K562 (cell line): Measurements from ENCODE around the gene CD55. TPM values are rescaled to one million over a fixed set of nuclear protein-coding genes. Genes with fewer than 3 reads are reported as not detected.

Source experiments
- CBX5 ChIP-seq: IDR thresholded peaks from 2 replicates; pipeline ENCODE4 v1.6.1; 2014; ENCODE audit warnings: low read depth, borderline replicate concordance
- ETV6 ChIP-seq, 3 experiments: fragments of 150-350 bp in 1 of 3; sonication (generic) in 1 of 3; formaldehyde crosslinking in 1 of 3; IDR thresholded peaks; 2 replicates each; pipeline versions ENCODE4 v1.6.1 to v1.8.0; 2014 to 2022; ENCODE audit warnings: borderline replicate concordance in 2 of 3, low read depth in 2 of 3, antibody characterized with exemption in 1 of 3, low read length in 1 of 3, mild to moderate bottlenecking in 1 of 3, missing genetic modification reagents in 1 of 3
- PCBP1 ChIP-seq: fragments of 200-400 bp; formaldehyde crosslinking; IDR thresholded peaks from 2 replicates; pipeline ENCODE4 v1.6.1; 2018; ENCODE audit warnings: mild to moderate bottlenecking, low read depth, low read length; ENCODE audit not compliant: poor library complexity, severe bottlenecking
- ZC3H11A ChIP-seq: IDR thresholded peaks from 2 replicates; pipeline ENCODE4 v1.6.1; 2012; ENCODE audit warnings: low read depth, low read length, improper control_type of control experiment
- ZKSCAN8 ChIP-seq: fragments of 200-800 bp; sonication (Bioruptor generic); IDR thresholded peaks from 2 replicates; pipeline ENCODE4 v1.6.1; 2016; ENCODE audit warnings: missing genetic modification characterization, missing compliant biosample characterization
- ZNF3 ChIP-seq: fragments of 250-450 bp; sonication (Bioruptor Pico); IDR thresholded peaks from 2 replicates; pipeline ENCODE4 v1.5.0; 2021; ENCODE audit warnings: mild to moderate bottlenecking, moderate library complexity
- polyA plus RNA-seq, 8 experiments: library from polyadenylated mRNA; depleted of rRNA in 4 of 8; stranded (reverse) in 5 of 8; unstranded in 3 of 8; fragments of >200 nt; fragmentation: Nextera tagmentation in 2 of 8; fragmentation: Illumina TruSeq in 1 of 8; extraction: Ambion mirVana in 2 of 8; extraction: Trizol in 1 of 8; gene quantifications; 2 replicates each; pipeline versions ENCODE4 v1.2.1 to v1.2.3, GENCODE V29; 2011 to 2014; ENCODE audit warnings: inconsistent platforms in 1 of 8, missing spikeins in 1 of 8
- total RNA-seq, 7 experiments: library from RNA; depleted of rRNA in 6 of 7; stranded (reverse); fragments of >200 nt in 6 of 7; fragmentation: Illumina TruSeq in 2 of 7; extraction: Trizol in 2 of 7; gene quantifications; 2 replicates each; pipeline versions ENCODE4 v1.2.1 to v1.2.3, GENCODE V29; 2011 to 2021; ENCODE audit warnings: low replicate concordance in 1 of 7
- TF ChIP-seq, protein P1 (sequence below): fragments of 450-650 bp; IDR thresholded peaks from 2 replicates; pipeline ENCODE4 v1.6.1; 2016; ENCODE audit warnings: low read depth

Gene CD55
- total and polyA plus RNA-seq, 9 of the 15 experiments (the other 6 are each of a cell fraction or from before 2014, with no cell fraction given) = 17.7 to 150 (median 97.0) TPM

DNA sequence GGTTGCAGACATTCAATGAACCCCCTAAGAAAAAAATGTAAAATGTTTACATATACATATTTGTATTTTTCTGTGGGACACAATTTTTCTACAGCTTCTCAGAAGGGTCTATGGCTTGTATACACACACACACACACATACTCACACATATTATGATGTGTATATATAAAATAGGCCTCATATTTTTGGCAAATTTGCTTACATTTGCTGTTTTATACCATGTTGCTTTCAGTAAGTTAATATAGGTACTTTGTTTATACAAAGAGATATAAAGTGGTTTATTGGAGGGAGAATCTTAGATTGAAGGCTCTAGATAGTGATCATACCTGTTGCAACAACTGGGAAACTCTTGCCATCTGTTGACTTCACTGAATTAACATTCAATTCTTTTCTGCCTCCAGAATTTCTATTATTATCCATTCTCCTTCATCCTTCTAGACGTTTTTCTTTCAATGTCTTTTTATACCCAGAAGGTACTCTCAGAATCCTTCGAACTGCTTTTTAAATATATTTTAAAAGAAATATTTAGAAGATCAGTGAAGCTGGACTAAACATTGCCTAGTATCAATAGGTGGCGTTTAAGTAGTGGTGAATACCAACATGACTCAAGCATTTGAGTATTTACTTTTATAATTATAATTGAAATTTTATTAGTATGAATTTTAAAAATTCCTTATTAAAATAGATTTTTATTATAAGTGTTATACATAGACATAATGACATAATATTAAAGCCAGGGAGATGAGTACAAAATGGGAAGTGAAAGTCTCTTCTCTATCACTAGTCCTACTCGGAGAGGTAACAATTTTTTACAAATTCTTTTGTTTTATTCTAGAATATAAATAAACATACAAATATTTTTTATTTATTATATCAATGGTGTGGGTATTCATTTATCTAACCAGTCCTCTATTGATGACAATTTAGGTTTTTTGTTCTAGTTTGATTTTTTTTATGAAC is 10.2 kb downstream of the CD55 start (continued):
- TF ChIP-seq, protein P1, sequence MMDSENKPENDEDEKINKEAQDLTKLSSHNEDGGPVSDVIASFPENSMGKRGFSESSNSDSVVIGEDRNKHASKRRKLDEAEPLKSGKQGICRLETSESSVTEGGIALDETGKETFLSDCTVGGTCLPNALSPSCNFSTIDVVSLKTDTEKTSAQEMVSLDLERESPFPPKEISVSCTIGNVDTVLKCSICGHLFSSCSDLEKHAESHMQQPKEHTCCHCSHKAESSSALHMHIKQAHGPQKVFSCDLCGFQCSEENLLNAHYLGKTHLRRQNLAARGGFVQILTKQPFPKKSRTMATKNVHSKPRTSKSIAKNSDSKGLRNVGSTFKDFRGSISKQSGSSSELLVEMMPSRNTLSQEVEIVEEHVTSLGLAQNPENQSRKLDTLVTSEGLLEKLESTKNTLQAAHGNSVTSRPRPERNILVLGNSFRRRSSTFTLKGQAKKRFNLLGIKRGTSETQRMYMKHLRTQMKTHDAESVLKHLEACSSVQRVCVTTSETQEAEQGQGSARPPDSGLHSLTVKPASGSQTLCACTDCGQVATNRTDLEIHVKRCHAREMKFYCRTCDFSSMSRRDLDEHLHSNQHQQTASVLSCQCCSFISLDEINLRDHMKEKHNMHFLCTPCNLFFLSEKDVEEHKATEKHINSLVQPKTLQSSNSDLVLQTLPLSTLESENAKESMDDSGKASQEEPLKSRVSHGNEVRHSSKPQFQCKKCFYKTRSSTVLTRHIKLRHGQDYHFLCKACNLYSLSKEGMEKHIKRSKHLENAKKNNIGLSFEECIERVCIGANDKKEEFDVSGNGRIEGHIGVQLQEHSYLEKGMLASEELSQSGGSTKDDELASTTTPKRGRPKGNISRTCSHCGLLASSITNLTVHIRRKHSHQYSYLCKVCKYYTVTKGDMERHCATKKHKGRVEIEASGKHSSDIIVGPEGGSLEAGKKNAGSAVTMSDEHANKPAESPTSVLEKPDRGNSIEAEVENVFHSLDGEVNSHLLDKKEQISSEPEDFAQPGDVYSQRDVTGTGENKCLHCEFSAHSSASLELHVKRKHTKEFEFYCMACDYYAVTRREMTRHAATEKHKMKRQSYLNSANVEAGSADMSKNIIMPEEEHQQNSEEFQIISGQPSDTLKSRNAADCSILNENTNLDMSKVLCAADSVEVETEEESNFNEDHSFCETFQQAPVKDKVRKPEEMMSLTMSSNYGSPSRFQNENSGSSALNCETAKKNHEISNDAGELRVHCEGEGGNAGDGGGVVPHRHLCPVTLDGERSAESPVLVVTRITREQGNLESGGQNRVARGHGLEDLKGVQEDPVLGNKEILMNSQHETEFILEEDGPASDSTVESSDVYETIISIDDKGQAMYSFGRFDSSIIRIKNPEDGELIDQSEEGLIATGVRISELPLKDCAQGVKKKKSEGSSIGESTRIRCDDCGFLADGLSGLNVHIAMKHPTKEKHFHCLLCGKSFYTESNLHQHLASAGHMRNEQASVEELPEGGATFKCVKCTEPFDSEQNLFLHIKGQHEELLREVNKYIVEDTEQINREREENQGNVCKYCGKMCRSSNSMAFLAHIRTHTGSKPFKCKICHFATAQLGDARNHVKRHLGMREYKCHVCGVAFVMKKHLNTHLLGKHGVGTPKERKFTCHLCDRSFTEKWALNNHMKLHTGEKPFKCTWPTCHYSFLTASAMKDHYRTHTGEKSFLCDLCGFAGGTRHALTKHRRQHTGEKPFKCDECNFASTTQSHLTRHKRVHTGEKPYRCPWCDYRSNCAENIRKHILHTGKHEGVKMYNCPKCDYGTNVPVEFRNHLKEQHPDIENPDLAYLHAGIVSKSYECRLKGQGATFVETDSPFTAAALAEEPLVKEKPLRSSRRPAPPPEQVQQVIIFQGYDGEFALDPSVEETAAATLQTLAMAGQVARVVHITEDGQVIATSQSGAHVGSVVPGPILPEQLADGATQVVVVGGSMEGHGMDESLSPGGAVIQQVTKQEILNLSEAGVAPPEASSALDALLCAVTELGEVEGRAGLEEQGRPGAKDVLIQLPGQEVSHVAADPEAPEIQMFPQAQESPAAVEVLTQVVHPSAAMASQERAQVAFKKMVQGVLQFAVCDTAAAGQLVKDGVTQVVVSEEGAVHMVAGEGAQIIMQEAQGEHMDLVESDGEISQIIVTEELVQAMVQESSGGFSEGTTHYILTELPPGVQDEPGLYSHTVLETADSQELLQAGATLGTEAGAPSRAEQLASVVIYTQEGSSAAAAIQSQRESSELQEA = no peak
- TF ChIP-seq ZKSCAN8 = no peak
- TF ChIP-seq ZNF3 (CRISPR knock-in tag) = no peak
- no peak for TF ChIP-seq PCBP1
- TF ChIP-seq CBX5 = no peak
- no peak for TF ChIP-seq ETV6 (IDR thresholded peaks at IDR 0.05; ENCODE audit: borderline replicate concordance in 1 of 2, low read depth in 2 of 2, low read length in 1 of 2)
- TF ChIP-seq ETV6 (CRISPR knock-in tag; IDR thresholded peaks at IDR 0.05; ENCODE audit: borderline replicate concordance) = no peak
- TF ChIP-seq ZC3H11A = no peak
- TF ChIP-seq, all 486 proteins: peak for 0
